GM18951 (cell line): ENCODE results near the gene GTF2F2.
"Not testable (repeated sequence)": the region's sequence is repeated elsewhere in the genome, so short reads cannot be mapped to it uniquely, and the experiment has no call there.

Source experiments
- POLR2A ChIP-seq: IDR thresholded peaks from 4 replicates; pipeline ENCODE4 v1.6.1; 2011; ENCODE audit warnings: mild to moderate bottlenecking; ENCODE audit not compliant: insufficient read length, insufficient read depth; ENCODE audit errors: extremely low read depth
- in situ Hi-C: fragments of 300-500 bp; cut with MboI; formaldehyde crosslinking; loops from one replicate; pipeline ENCODE4 v1.12.0; 2022; ENCODE audit warnings: low sequenced_read_pairs, mixed read lengths, inconsistent platforms; ENCODE audit not compliant: unreplicated experiment

GTF2F2 gene

GRCh38 chr13:45242524-45242923 lies 122.2 kb downstream of the GTF2F2 start:
- in situ Hi-C loops, result no loop called here
- TF ChIP-seq POLR2A, result no peak

- TF ChIP-seq POLR2A, result no peak
These were observed 122.8 kb downstream of the GTF2F2 start for GRCh38 chr13:45243077-45243476.

DNA sequence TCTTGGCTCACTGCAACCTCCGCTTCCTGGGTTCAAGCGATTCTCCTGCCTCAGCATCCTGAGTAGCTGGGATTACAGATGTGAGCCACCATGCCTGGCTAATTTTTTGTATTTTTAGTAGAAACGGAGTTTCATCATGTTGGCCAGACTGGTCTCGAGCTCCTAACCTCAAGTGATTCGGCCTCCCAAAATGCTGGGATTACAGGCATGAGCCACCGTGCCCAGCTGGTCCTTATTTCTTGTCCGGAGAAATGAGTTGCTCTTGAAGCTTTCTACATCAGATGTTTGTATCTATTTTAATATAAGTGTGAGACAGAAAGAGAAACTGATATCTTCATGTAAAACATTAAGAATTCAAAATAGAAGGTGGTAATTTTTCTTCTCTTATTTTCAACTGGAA lies 124.4 kb downstream of the GTF2F2 start:
- in situ Hi-C loops, result not testable (repeated sequence)

More at GRCh38 chr13:45243077-45243476, 122.8 kb downstream of the GTF2F2 start:
- in situ Hi-C loops, result no loop called here

- in situ Hi-C loops, result no loop called here
- no peak for TF ChIP-seq POLR2A
These were observed 129.4 kb downstream of the GTF2F2 start for GRCh38 chr13:45249662-45250061.

GRCh38 chr13:45254396-45254795 lies 134.1 kb downstream of the GTF2F2 start:
- no peak for TF ChIP-seq POLR2A
- in situ Hi-C loops, result no loop called here

- no peak for TF ChIP-seq POLR2A
- in situ Hi-C loops, result no loop called here
These were observed 135.1 kb downstream of the GTF2F2 start for GRCh38 chr13:45255247-45255987.

- in situ Hi-C loops, result no loop called here
These were observed 135.9 kb downstream of the GTF2F2 start for GRCh38 chr13:45256254-45256653.

DNA sequence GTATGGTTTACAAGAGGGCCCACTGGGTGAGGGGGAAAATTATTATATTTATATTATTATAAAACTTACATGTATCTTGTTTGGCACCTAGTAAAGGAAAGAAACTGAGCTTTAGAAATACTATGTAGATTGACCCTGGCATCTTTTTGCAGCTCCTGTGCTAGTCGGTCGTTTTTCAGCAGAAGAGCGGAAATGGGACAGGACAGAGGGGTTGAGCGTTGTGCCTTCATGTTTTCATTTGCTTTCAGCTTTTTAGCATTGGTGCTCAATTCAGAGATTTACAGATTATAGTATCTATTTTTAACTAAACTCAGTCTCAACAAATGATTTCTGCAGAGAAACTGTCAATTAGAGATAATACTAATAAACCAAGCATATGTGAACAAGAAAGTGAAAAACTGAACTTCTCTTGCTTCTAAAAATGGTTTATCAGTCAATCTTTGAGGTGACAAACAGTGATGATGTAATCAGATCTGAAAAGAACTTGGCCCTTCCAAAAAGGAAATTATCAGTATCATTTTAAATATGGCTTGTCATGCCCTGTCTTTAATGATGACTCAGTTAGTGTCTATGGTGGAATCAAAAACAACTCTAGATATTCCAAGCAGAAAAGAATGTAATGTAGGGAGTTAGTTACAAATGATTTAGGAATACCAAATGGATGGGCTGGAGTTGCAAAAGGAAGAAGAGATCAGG lies 137.5 kb downstream of the GTF2F2 start:
- in situ Hi-C loops, result no loop called here

More at GRCh38 chr13:45256254-45256653, 135.9 kb downstream of the GTF2F2 start:
- no peak for TF ChIP-seq POLR2A

GRCh38 chr13:45258334-45258675 lies 138.0 kb downstream of the GTF2F2 start:
- in situ Hi-C loops, result no loop called here
- TF ChIP-seq POLR2A, result no peak

More for the DNA sequence above, 137.5 kb downstream of the GTF2F2 start:
- TF ChIP-seq POLR2A, result no peak

GRCh38 chr13:45267215-45267614 lies 146.9 kb downstream of the GTF2F2 start:
- TF ChIP-seq POLR2A, result no peak
- in situ Hi-C loops, result no loop called here

- no peak for TF ChIP-seq POLR2A
- in situ Hi-C loops, result no loop called here
These were observed 148.9 kb downstream of the GTF2F2 start for GRCh38 chr13:45269204-45269603.

- in situ Hi-C loops, result no loop called here
- TF ChIP-seq POLR2A, result no peak
These were observed 156.6 kb downstream of the GTF2F2 start for GRCh38 chr13:45276913-45277312.

DNA sequence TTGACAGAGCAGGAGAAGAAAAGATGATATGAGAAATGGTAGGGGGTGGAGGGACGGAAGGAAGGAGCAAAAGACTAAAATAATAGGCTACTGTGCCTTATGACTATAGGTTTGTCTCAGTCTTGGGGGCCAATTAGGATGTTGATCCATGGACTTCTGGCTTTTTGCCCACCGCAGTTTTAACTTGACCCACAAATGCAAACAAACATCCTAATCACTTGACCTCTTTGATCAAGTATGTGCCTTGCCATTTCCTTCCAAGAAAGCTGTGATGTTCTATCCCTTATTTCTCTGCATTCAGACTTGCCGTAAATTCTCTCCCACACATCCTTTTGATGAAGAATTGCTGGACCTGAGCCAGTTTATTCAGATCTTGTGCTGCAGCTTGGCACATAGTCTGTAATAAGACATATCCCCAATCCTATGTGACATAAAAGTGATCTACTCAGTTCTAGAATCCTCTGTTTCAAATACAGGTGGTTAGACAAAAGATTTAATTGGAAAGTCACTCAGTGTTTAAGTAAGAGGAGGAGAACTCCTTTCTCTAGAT lies 157.9 kb downstream of the GTF2F2 start:
- TF ChIP-seq POLR2A, result no peak
- in situ Hi-C loops, result no loop called here

DNA sequence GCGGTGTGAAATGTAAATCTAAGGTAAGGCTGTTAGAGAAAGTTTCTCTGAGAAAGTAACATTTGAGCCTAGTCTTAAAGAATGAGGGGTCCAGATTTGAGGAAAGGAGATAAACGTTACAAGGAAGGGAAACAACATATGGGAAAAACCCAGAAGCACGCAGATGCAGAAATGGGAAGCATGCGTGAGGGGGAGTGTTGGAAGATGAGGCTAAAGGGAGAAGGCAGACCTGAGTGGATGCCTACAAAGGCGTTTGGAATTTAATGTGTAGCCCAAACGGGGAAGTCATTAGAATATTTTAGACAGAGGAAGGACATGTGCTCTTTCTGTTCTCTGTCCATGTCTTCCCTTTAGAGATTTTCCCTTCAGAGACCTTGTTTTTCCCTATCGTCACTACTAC lies 159.7 kb downstream of the GTF2F2 start:
- TF ChIP-seq POLR2A, result no peak
- in situ Hi-C loops, result no loop called here
